Adrenal gland (tissue), 12 donors: ENCODE results near the gene PXYLP1. TPM values are rescaled to one million over a fixed set of nuclear protein-coding genes. Genes with fewer than 3 reads are reported as not detected.

Experiments used
- DNase-seq, 7 donors: peaks; one replicate each; pipeline ENCODE4 v3.0.0-alpha.2; 2019 to 2020
- H3K27ac ChIP-seq, 5 donors: fragments of 200-600 bp; sonication (generic) in 4 of 5; 1 replicate in 3 of 5; 2 replicates in 2 of 5; pipeline versions ENCODE4 v1.5.1 to v1.8.0; 2016 to 2020; ENCODE audit warnings: mild to moderate bottlenecking in 1 of 5
- H3K27me3 ChIP-seq: fragments of 200-600 bp; 2 replicates; pipeline ENCODE4 v1.8.0; 2021
- H3K36me3 ChIP-seq, 2 donors: fragments of 200-600 bp; replicated peaks in 1 of 2; 1 replicate in 1 of 2; 2 replicates in 1 of 2; pipeline versions ENCODE4 v1.5.1 to v1.8.0; 2018 to 2022
- H3K4me1 ChIP-seq, 2 donors: fragments of 200-600 bp; replicated peaks in 1 of 2; 1 replicate in 1 of 2; 2 replicates in 1 of 2; pipeline versions ENCODE4 v1.5.1 to v1.8.0; 2018 to 2021
- H3K4me3 ChIP-seq, 4 donors: fragments of 200-600 bp; sonication (generic) in 3 of 4; one replicate each; pipeline ENCODE4 v1.5.1; 2016 to 2018
- H3K9me3 ChIP-seq, 3 donors: fragments of 200-600 bp; sonication (generic) in 1 of 3; replicated peaks in 1 of 3; 1 replicate in 2 of 3; 2 replicates in 1 of 3; pipeline versions ENCODE4 v1.5.1 to v1.8.0; 2016 to 2021
- CTCF ChIP-seq, 6 experiments: fragments of 450-650 bp in 4 of 6; fragments of 200-600 bp in 2 of 6; sonication (generic) in 1 of 6; IDR thresholded peaks; 1 replicate in 5 of 6; 2 replicates in 1 of 6; pipeline versions ENCODE4 v1.5.1 to v1.8.0; 2016 to 2021; ENCODE audit warnings: antibody characterized with exemption in 6 of 6, mild to moderate bottlenecking in 2 of 6, moderate library complexity in 1 of 6
- POLR2A ChIP-seq, 2 donors: fragments of 450-650 bp; IDR thresholded peaks; one replicate each; pipeline ENCODE4 v1.6.1; 2017; ENCODE audit warnings: antibody characterized with exemption in 2 of 2, mild to moderate bottlenecking in 2 of 2, moderate library complexity in 1 of 2
- WGBS, 4 donors: extraction: QIAGEN DNeasy Blood & Tissue Kit in 2 of 4; methylation state at CpG; one replicate each; pipeline versions ENCODE4 v1.1.5 to v1.1.7; 2013 to 2017; 5-methylcytosine and 5-hydroxymethylcytosine counted together
- intact Hi-C, 2 donors: fragments of 100-400 bp; cut with DNase I; formaldehyde crosslinking; loops; one replicate each; pipeline versions ENCODE4 v1.14.1 to v1.15.0; 2022 to 2023
- polyA plus RNA-seq, 3 donors: library from polyadenylated mRNA; stranded (reverse); fragments of 200-250 nt in 2 of 3; fragments of 350-450 nt in 1 of 3; fragmentation: Illumina TruSeq in 1 of 3; extraction: RNeasy Lipid Tissue Mini Kit (QIAGEN cat#74804) in 1 of 3; gene quantifications; one replicate each; pipeline ENCODE4 v1.2.3, GENCODE V29; 2013 to 2014
- total RNA-seq, 9 donors: library from RNA; depleted of rRNA in 4 of 9; stranded (reverse); fragments of >200 nt in 4 of 9; fragments of 120-200 nt in 1 of 9; fragmentation: NEBNext Ultra II Directional in 1 of 9; extraction: Animal tissue kit (Norgen Biotek cat#: 25700) in 1 of 9; gene quantifications; one replicate each; pipeline versions ENCODE4 v1.1.0 to v1.2.4, GENCODE V29; 2013 to 2023
- donor health status: healthy with polysubstance abuse.
- donor health status: Bipolar disorder and iron deficiency.
- donor health status: DM: yes; HTN: yes; CAD: no.
- donor health status: DM: no; HTN: no; CAD: no.
- donor health status: DM: no; HTN: no; CAD: no.
- donor health status: DM: yes; HTN: yes; CAD: no.

Gene PXYLP1
- total and polyA plus RNA-seq, 12 donors: 5.5 to 22.7 (median 8.1) TPM

- peak in 6 of 7 donors; percentile 59 to 75 (median 60) for DNase-seq
- intact Hi-C loops: no loop called here
- TF ChIP-seq POLR2A (IDR thresholded peaks at IDR 0.05) (no peak), CTCF (IDR thresholded peaks at IDR 0.05) (no peak)
- Histone ChIP-seq H3K27ac (peak overlapping the region in 2 of 5 donors; percentile 43 to 53), H3K27me3 (no peaks in the 10 kb centered on the region), H3K4me1 (peaks cover 8% of the 10 kb centered on the region in 2 donors), H3K9me3 (no peaks in the 10 kb centered on the region), H3K4me3 (no peak overlapping the region), H3K36me3 (no peaks in the 10 kb centered on the region)
- 49 to 67% (median 53%) methylated on average over 12 to 14 of the region's 14 CpGs for WGBS, 4 donors
Observed at GRCh38 chr3:141237701-141238521, 6.3 kb downstream of the PXYLP1 start.

GRCh38 chr3:141239511-141240281 is 8.1 kb downstream of the PXYLP1 start:
- no peak overlapping the region for H3K4me3 ChIP-seq
- no peaks in the 10 kb centered on the region for H3K27me3 ChIP-seq
- no peaks in the 10 kb centered on the region for H3K9me3 ChIP-seq
- no peak for TF ChIP-seq POLR2A (IDR thresholded peaks at IDR 0.05)
- TF ChIP-seq CTCF (IDR thresholded peaks at IDR 0.05): no peak
- H3K4me1 ChIP-seq: peaks cover 8% of the 10 kb centered on the region in 2 donors
- WGBS, 4 donors: 59 to 63% (median 60%) methylated on average over 5 of the region's 5 CpGs
- intact Hi-C loops: no loop called here
- H3K36me3 ChIP-seq: no peaks in the 10 kb centered on the region
- peak overlapping the region in 1 of 5 donors; percentile 41 for H3K27ac ChIP-seq
- peak in 1 of 7 donors; percentile 39 for DNase-seq

GRCh38 chr3:141240286-141240685 is 8.7 kb downstream of the PXYLP1 start:
- Histone ChIP-seq H3K4me3 (no peak overlapping the region), H3K36me3 (no peaks in the 10 kb centered on the region), H3K27ac (peak overlapping the region in 1 of 5 donors; percentile 41), H3K27me3 (no peaks in the 10 kb centered on the region), H3K9me3 (no peaks in the 10 kb centered on the region), H3K4me1 (peaks cover 8% of the 10 kb centered on the region in 2 donors)
- WGBS, 4 donors: 43 to 91% (median 55%) methylated on average over 1 of the region's 1 CpG
- intact Hi-C loops: no loop called here
- TF ChIP-seq CTCF (IDR thresholded peaks at IDR 0.05) (no peak), POLR2A (IDR thresholded peaks at IDR 0.05) (no peak)
- DNase-seq: peak in 1 of 7 donors; percentile 44
